ENCODE results near the gene ALOX12B. TPM values are rescaled to one million over a fixed set of nuclear protein-coding genes. Genes with fewer than 3 reads are reported as not detected.

The ALOX12B gene
- total RNA-seq, 2 experiments from 2014 or later: 2.0 to 5.3 TPM

DNA sequence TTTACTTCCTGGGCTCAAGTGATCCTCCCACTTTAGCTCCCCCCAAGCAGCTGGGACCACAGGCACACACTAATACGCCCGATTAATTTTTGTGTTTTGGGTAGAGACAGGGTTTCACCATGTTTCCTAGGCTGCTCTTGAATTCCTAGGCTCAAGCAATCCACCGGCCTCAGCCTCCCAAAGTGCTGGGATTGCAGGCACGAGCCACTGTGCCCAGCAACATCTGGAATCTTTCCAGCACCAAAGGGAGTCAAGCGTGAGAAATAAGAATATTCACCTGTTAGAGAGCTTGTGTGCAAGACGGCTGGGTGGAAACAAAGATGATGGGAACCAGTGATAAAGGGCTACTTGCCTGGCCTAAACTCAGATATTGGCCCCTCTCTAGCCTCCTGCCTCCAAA is 14.2 kb upstream of the ALOX12B start:
- intact Hi-C loops (cut with micrococcal nuclease; ENCODE audit: unreplicated experiment): no loop called here
- no peaks in the 10 kb centered on the region for H3K9me3 ChIP-seq (ENCODE audit: low read length)
- H3K27ac ChIP-seq (ENCODE audit: low read depth, low read length, poor library complexity, severe bottlenecking): no peak overlapping the region
- TF ChIP-seq EZH2phosphoT487 (IDR thresholded peaks at IDR 0.05; ENCODE audit: borderline replicate concordance, low read depth, low read length): no peak
- TF ChIP-seq, protein P1, sequence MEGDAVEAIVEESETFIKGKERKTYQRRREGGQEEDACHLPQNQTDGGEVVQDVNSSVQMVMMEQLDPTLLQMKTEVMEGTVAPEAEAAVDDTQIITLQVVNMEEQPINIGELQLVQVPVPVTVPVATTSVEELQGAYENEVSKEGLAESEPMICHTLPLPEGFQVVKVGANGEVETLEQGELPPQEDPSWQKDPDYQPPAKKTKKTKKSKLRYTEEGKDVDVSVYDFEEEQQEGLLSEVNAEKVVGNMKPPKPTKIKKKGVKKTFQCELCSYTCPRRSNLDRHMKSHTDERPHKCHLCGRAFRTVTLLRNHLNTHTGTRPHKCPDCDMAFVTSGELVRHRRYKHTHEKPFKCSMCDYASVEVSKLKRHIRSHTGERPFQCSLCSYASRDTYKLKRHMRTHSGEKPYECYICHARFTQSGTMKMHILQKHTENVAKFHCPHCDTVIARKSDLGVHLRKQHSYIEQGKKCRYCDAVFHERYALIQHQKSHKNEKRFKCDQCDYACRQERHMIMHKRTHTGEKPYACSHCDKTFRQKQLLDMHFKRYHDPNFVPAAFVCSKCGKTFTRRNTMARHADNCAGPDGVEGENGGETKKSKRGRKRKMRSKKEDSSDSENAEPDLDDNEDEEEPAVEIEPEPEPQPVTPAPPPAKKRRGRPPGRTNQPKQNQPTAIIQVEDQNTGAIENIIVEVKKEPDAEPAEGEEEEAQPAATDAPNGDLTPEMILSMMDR (conservative IDR thresholded peaks at IDR 0.05; ENCODE audit: low read length): no peak
- POLR2A ChIA-PET: interaction anchor here (0.9 to 1.8 kb wide), 2 partner anchors 11 to 13 kb away, joined by 4 to 5 read pairs; no protein-coding TSS in a partner anchor
- H4K20me1 ChIP-seq (ENCODE audit: insufficient read depth, low read length): no peaks in the 10 kb centered on the region
- H3K4me3 ChIP-seq (ENCODE audit: low read depth, low read length, poor library complexity, severe bottlenecking): no peak overlapping the region
- no peak for DNase-seq (ENCODE audit: low spot score)
- CTCF ChIA-PET (ENCODE audit: unreplicated experiment): no interaction called here
- H3K9me2 ChIP-seq (ENCODE audit: insufficient read depth, low read length): no peaks in the 10 kb centered on the region
- H2AFZ ChIP-seq (ENCODE audit: low read length): no peak overlapping the region
- no peaks in the 10 kb centered on the region for H3K79me2 ChIP-seq (ENCODE audit: insufficient read depth, low read depth, low read length)
- no peak overlapping the region for H3K4me2 ChIP-seq (ENCODE audit: low read length)
- H3K4me1 ChIP-seq (ENCODE audit: insufficient read depth, low read length, poor library complexity, severe bottlenecking): peaks cover 22% of the 10 kb centered on the region
- no peaks in the 10 kb centered on the region for H3K36me3 ChIP-seq (ENCODE audit: insufficient read depth, low read length)
- BruUV-seq (replicated peaks): no TSS peak

DNA sequence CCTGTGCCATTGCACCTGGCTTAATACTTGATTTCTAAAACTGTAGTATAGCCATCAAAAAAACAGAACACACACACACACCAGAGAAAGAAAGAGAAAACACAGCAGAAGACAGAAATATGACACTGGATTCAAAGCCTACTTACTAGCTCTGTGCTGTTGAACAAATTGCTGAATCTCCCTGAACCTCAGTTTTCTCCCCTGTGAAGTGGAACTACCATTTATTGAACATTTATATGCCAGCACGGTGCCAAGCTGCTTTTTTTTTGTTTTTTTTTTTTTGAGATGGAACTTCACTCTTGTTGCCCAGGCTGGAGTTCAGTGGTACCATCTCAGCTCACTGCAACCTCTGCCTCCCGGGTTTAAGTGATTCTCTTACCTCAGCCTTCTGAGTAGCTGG is 13.2 kb upstream of the ALOX12B start:
- Histone ChIP-seq H2AFZ (ENCODE audit: low read length) (peak overlapping the region; percentile 71; the same call in 1 of the 2 replicates), H3K27ac (ENCODE audit: low read depth, low read length, poor library complexity, severe bottlenecking) (no peak overlapping the region), H3K4me2 (ENCODE audit: low read length) (no peak overlapping the region), H3K9me2 (ENCODE audit: insufficient read depth, low read length) (no peaks in the 10 kb centered on the region), H3K4me3 (ENCODE audit: low read depth, low read length, poor library complexity, severe bottlenecking) (no peak overlapping the region), H4K20me1 (ENCODE audit: insufficient read depth, low read length) (no peaks in the 10 kb centered on the region), H3K36me3 (ENCODE audit: insufficient read depth, low read length) (no peaks in the 10 kb centered on the region), H3K9me3 (ENCODE audit: low read length) (no peaks in the 10 kb centered on the region), H3K79me2 (ENCODE audit: insufficient read depth, low read depth, low read length) (no peaks in the 10 kb centered on the region), H3K4me1 (ENCODE audit: insufficient read depth, low read length, poor library complexity, severe bottlenecking) (peaks cover 14% of the 10 kb centered on the region)
- no peak for TF ChIP-seq EZH2phosphoT487 (IDR thresholded peaks at IDR 0.05; ENCODE audit: borderline replicate concordance, low read depth, low read length)
- TF ChIP-seq, protein P1 (conservative IDR thresholded peaks at IDR 0.05; ENCODE audit: low read length): no peak
- BruUV-seq (replicated peaks): no TSS peak
- ChIA-PET POLR2A (interaction anchor here (0.8 to 1.8 kb wide), 3 partner anchors 10 to 18 kb away, joined by 3 to 5 read pairs (median 4); no protein-coding TSS in a partner anchor), CTCF (ENCODE audit: unreplicated experiment) (no interaction called here)
- DNase-seq (ENCODE audit: low spot score): no peak
- intact Hi-C loops (cut with micrococcal nuclease; ENCODE audit: unreplicated experiment): no loop called here

DNA sequence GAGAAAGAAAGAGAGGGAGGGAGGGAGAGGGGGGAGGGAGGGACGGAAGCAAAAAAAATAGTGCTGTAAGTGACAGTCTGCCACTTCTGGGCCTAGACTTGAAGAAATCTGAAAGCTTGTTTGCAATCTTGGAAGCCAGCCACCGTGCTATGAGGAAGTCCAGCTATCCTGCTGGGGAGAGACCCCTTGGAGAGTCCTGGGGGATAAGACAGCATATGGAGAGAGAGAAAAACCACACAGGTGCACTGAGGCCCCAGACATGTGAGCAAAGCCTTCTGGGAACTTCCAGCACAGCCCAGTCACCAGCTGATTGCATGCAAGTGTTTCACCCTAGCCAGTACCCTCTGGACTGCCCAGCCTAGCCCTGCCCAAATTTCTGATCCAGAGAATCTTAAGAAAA is 12.6 kb upstream of the ALOX12B start:
- Histone ChIP-seq H3K36me3 (ENCODE audit: insufficient read depth, low read length) (no peaks in the 10 kb centered on the region), H3K4me3 (ENCODE audit: low read depth, low read length, poor library complexity, severe bottlenecking) (no peak overlapping the region), H3K9me2 (ENCODE audit: insufficient read depth, low read length) (no peaks in the 10 kb centered on the region), H3K4me2 (ENCODE audit: low read length) (peak overlapping the region; percentile 18; the same call in 1 of the 2 replicates), H3K9me3 (ENCODE audit: low read length) (no peaks in the 10 kb centered on the region), H4K20me1 (ENCODE audit: insufficient read depth, low read length) (no peaks in the 10 kb centered on the region), H2AFZ (ENCODE audit: low read length) (peak overlapping the region; percentile 71), H3K4me1 (ENCODE audit: insufficient read depth, low read length, poor library complexity, severe bottlenecking) (peaks cover 14% of the 10 kb centered on the region), H3K79me2 (ENCODE audit: insufficient read depth, low read depth, low read length) (no peaks in the 10 kb centered on the region), H3K27ac (ENCODE audit: low read depth, low read length, poor library complexity, severe bottlenecking) (no peak overlapping the region)
- TF ChIP-seq EZH2phosphoT487 (IDR thresholded peaks at IDR 0.05; ENCODE audit: borderline replicate concordance, low read depth, low read length): no peak
- TF ChIP-seq, protein P1 (conservative IDR thresholded peaks at IDR 0.05; ENCODE audit: low read length): no peak
- ChIA-PET CTCF (ENCODE audit: unreplicated experiment) (no interaction called here), POLR2A (no interaction called here)
- BruUV-seq (replicated peaks): no TSS peak
- intact Hi-C loops (cut with micrococcal nuclease; ENCODE audit: unreplicated experiment): no loop called here
- DNase-seq (ENCODE audit: low spot score): peak; percentile 27
